ENCODE results near the gene PLIN3. TPM values are rescaled to one million over a fixed set of nuclear protein-coding genes. Genes with fewer than 3 reads are reported as not detected.
"Not testable (repeated sequence)": the region's sequence is repeated elsewhere in the genome, so short reads cannot be mapped to it uniquely, and the experiment has no call there.

The PLIN3 gene
- total and polyA plus RNA-seq, 2 donors (not counting 3 experiments of a cell fraction or from before 2014, with no cell fraction given): 76.8 to 88.9 TPM

DNA sequence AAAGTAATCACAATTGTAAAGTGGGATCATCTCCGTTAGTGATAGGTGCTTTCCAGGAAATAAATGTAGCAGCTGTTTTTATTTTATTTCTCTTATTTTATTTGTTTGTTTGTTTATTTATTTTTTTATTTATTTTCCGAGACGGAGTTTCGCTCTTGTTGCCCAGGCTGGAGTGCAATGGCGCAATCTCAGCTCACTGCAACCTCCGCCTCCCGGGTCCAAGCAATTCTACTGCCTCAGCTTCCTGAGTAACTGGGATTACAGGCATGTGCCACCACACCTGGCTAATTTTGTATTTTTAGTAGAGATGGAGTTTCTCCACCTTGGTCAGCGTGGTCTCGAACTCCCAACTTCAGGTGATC lies 35.5 kb downstream of the PLIN3 start:
- peaks cover 33% of the 10 kb centered on the region for H3K79me2 ChIP-seq (ENCODE audit: control insufficient read depth, insufficient read depth, low read length)
- peak overlapping the region; percentile 90 for H3K27ac ChIP-seq (ENCODE audit: insufficient read depth, low read depth, low read length)
- not testable (repeated sequence) for H3K36me3 ChIP-seq (ENCODE audit: control insufficient read depth in 2 of 2, extremely low read depth in 1 of 2, insufficient read depth in 2 of 2, low read length in 2 of 2)

GRCh38 chr19:4831304-4831978 lies 36.0 kb downstream of the PLIN3 start, which contains the start of gene TICAM1:
Gene TICAM1 (minus strand): TSS chr19:4831712. CDS start chr19:4818377, 13,335 bp downstream.
- H4K20me1 ChIP-seq (replicated peaks; ENCODE audit: control insufficient read depth, extremely low read depth, insufficient read depth, low read length): no peaks in the 10 kb centered on the region
- TF ChIP-seq POLR2A (IDR thresholded peaks at IDR 0.05; ENCODE audit: low read depth, low read length): peak; percentile 83
- TF ChIP-seq, protein P1, sequence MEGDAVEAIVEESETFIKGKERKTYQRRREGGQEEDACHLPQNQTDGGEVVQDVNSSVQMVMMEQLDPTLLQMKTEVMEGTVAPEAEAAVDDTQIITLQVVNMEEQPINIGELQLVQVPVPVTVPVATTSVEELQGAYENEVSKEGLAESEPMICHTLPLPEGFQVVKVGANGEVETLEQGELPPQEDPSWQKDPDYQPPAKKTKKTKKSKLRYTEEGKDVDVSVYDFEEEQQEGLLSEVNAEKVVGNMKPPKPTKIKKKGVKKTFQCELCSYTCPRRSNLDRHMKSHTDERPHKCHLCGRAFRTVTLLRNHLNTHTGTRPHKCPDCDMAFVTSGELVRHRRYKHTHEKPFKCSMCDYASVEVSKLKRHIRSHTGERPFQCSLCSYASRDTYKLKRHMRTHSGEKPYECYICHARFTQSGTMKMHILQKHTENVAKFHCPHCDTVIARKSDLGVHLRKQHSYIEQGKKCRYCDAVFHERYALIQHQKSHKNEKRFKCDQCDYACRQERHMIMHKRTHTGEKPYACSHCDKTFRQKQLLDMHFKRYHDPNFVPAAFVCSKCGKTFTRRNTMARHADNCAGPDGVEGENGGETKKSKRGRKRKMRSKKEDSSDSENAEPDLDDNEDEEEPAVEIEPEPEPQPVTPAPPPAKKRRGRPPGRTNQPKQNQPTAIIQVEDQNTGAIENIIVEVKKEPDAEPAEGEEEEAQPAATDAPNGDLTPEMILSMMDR (IDR thresholded peaks at IDR 0.05; ENCODE audit: extremely low read depth in 1 of 2, insufficient read depth in 1 of 2, low read depth in 1 of 2, low read length in 2 of 2): no peak
- no peak for TF ChIP-seq GATA2 (IDR thresholded peaks at IDR 0.05; ENCODE audit: insufficient read depth, insufficient read length, low read depth, low read length)
- no peak for TF ChIP-seq JUN (IDR thresholded peaks at IDR 0.05; ENCODE audit: borderline replicate concordance, insufficient read depth, insufficient read length, low read depth)
- no peak for TF ChIP-seq FOS (IDR thresholded peaks at IDR 0.05; ENCODE audit: borderline replicate concordance, insufficient read depth, low read length)
- no peak for TF ChIP-seq MYC (IDR thresholded peaks at IDR 0.05; ENCODE audit: low read depth, low read length)
- no peak for TF ChIP-seq EZH2 (IDR thresholded peaks at IDR 0.05; ENCODE audit: borderline replicate concordance, low read depth, low read length, severe bottlenecking)
- TF ChIP-seq POLR2AphosphoS5 (IDR thresholded peaks at IDR 0.05; ENCODE audit: insufficient read depth, low read depth, low read length): peak; percentile 69
- TF ChIP-seq MAX (IDR thresholded peaks at IDR 0.05; ENCODE audit: insufficient read depth, insufficient read length): peak; percentile 15
- CTCF ChIA-PET: interaction anchor here (0.9 to 7.5 kb wide), 6 partner anchors 9 to 36 kb away, joined by 3 to 47 read pairs (median 6); partner anchors contain the start of gene PLIN3

More for the DNA sequence above, 35.5 kb downstream of the PLIN3 start:
- H3K9me1 ChIP-seq (replicated peaks; ENCODE audit: control insufficient read depth, extremely low read depth, insufficient read depth, low read length); DNase-seq (ENCODE audit: low read depth, low spot score); H3K27me3 ChIP-seq (ENCODE audit: control insufficient read depth in 2 of 2, insufficient read depth in 2 of 2, low read length in 2 of 2); H4K20me1 ChIP-seq (replicated peaks; ENCODE audit: control insufficient read depth, extremely low read depth, insufficient read depth, low read length); FAIRE-seq; dilution Hi-C loops (cut with MboI; ENCODE audit: extremely low pct_ligation_motif_present, low sequenced_read_pairs); H3K9me3 ChIP-seq (replicated peaks; ENCODE audit: control insufficient read depth, insufficient read depth, low read length); H3K4me1 ChIP-seq (ENCODE audit: control insufficient read depth, extremely low read depth, insufficient read depth, low read length): not testable (repeated sequence)
- Histone ChIP-seq H2AFZ (ENCODE audit: low read depth, low read length) (peak overlapping the region; percentile 100), H3K4me2 (ENCODE audit: insufficient read depth, low read length) (peak overlapping the region; percentile 70), H3K4me3 (replicated peaks in 1 of 3; ENCODE audit: insufficient read depth in 1 of 3, low read depth in 1 of 3, low read length in 3 of 3) (peak overlapping the region; percentile 97 to 100 (median 98)), H3K9ac (replicated peaks; ENCODE audit: extremely low read depth, insufficient read depth, low read length) (peak overlapping the region; percentile 92)
- ChIA-PET CTCF (interaction anchor here (1.0 to 7.5 kb wide), 3 partner anchors 9 to 22 kb away, joined by 5 to 47 read pairs (median 5); no protein-coding TSS in a partner anchor), POLR2A (interaction anchor here (0.7 kb wide), 1 partner anchor 94 kb away, joined by 7 read pairs; no protein-coding TSS in a partner anchor)
- TSS peak; percentile 94 for BruUV-seq (replicated peaks)
- intact Hi-C loops (cut with micrococcal nuclease): loop anchor here (1.0 kb wide), 2 partner anchors 17 to 21 kb away; no protein-coding TSS in a partner anchor

More at GRCh38 chr19:4831304-4831978, 36.0 kb downstream of the PLIN3 start, which contains the start of gene TICAM1:
- Histone ChIP-seq H3K9me1 (replicated peaks; ENCODE audit: control insufficient read depth, extremely low read depth, insufficient read depth, low read length) (no peaks in the 10 kb centered on the region), H3K4me2 (ENCODE audit: insufficient read depth, low read length) (peak within 1 kb of the TSS; percentile 70), H3K27me3 (ENCODE audit: control insufficient read depth in 2 of 2, insufficient read depth in 2 of 2, low read length in 2 of 2) (no peaks in the 10 kb centered on the region), H2AFZ (ENCODE audit: low read depth, low read length) (peak within 1 kb of the TSS; percentile 100), H3K79me2 (ENCODE audit: control insufficient read depth, insufficient read depth, low read length) (peaks cover 35% of the 10 kb centered on the region), H3K36me3 (ENCODE audit: control insufficient read depth in 2 of 2, extremely low read depth in 1 of 2, insufficient read depth in 2 of 2, low read length in 2 of 2) (no peaks in the 10 kb centered on the region), H3K27ac (ENCODE audit: insufficient read depth, low read depth, low read length) (peak within 1 kb of the TSS; percentile 90), H3K4me1 (ENCODE audit: control insufficient read depth, extremely low read depth, insufficient read depth, low read length) (peaks cover 8% of the 10 kb centered on the region), H3K4me3 (replicated peaks in 1 of 3; ENCODE audit: insufficient read depth in 1 of 3, low read depth in 1 of 3, low read length in 3 of 3) (peak within 1 kb of the TSS; percentile 97 to 100 (median 98)), H3K9me3 (replicated peaks; ENCODE audit: control insufficient read depth, insufficient read depth, low read length) (no peaks in the 10 kb centered on the region), H3K9ac (replicated peaks; ENCODE audit: extremely low read depth, insufficient read depth, low read length) (peak within 1 kb of the TSS; percentile 92)
- peak; percentile 59 for FAIRE-seq
- POLR2A ChIA-PET: interaction anchor here (0.7 kb wide), 1 partner anchor 95 kb away, joined by 7 read pairs; no protein-coding TSS in a partner anchor
- dilution Hi-C loops (cut with MboI; ENCODE audit: extremely low pct_ligation_motif_present, low sequenced_read_pairs): no loop called here
- intact Hi-C loops (cut with micrococcal nuclease): loop anchor here (1.0 kb wide), 2 partner anchors 16 to 20 kb away; no protein-coding TSS in a partner anchor
- peak; percentile 66 for DNase-seq (ENCODE audit: low read depth, low spot score)
- no TSS peak for BruUV-seq (replicated peaks)
